B cell (primary cell): ENCODE data around the gene CDH18. TPM values are rescaled to one million over a fixed set of nuclear protein-coding genes. Genes with fewer than 3 reads are reported as not detected.

Experiments used
- ATAC-seq: fragments of 200-7000 bp; cut with Tn5 transposase; one replicate; pipeline ENCODE4 v1.10.0; 2021; ENCODE audit warnings: low read depth, mild to moderate bottlenecking, moderate number of reproducible peaks, moderate library complexity
- CTCF ChIA-PET: fragments of 350-600 bp; sonication (Branson Sonifier 250); formaldehyde crosslinking; loops from one replicate; lab custom pipeline; 2021; ENCODE audit warnings: antibody characterized with exemption, inconsistent platforms; lab: Charles Lee
- POLR2A ChIA-PET: fragments of 350-600 bp; sonication (Branson Sonifier 250); formaldehyde crosslinking; loops from one replicate; lab custom pipeline; 2021; ENCODE audit warnings: antibody characterized with exemption; lab: Charles Lee
- DNase-seq: peaks from one replicate; pipeline ENCODE4 v3.0.0; 2013
- H2AFZ ChIP-seq: 2 replicates; pipeline ENCODE4 v1.6.1; 2012; ENCODE audit warnings: mild to moderate bottlenecking, low read depth, low read length; ENCODE audit not compliant: insufficient read depth, poor library complexity, severe bottlenecking
- H3K27ac ChIP-seq, 2 donors: 1 replicate in 1 of 2; 2 replicates in 1 of 2; pipeline ENCODE4 v1.5.1; 2012 to 2013; ENCODE audit warnings: low read length in 2 of 2, mild to moderate bottlenecking in 2 of 2, moderate library complexity in 1 of 2
- H3K27me3 ChIP-seq, 4 experiments: fragments of 200-600 bp in 1 of 4; sonication (generic) in 1 of 4; replicated peaks in 1 of 4; 1 replicate in 2 of 4; 2 replicates in 2 of 4; pipeline versions ENCODE4 v1.6.1 to v1.7.0; 2013 to 2016; ENCODE audit warnings: low read length in 3 of 4, mild to moderate bottlenecking in 2 of 4, mixed read lengths in 1 of 4, moderate library complexity in 1 of 4; ENCODE audit not compliant: insufficient read depth in 4 of 4, control insufficient read depth in 3 of 4; ENCODE audit errors: control extremely low read depth in 1 of 4
- H3K36me3 ChIP-seq, 2 experiments: replicated peaks in 1 of 2; 1 replicate in 1 of 2; 2 replicates in 1 of 2; pipeline versions ENCODE4 v1.6.1 to v1.7.1; 2013; ENCODE audit warnings: low read length in 1 of 2; ENCODE audit not compliant: insufficient read depth in 2 of 2, control insufficient read depth in 1 of 2; ENCODE audit errors: control extremely low read depth in 1 of 2, extremely low read depth in 1 of 2
- H3K4me1 ChIP-seq, 2 donors: fragments of 200-600 bp in 1 of 2; sonication (generic) in 1 of 2; 1 replicate in 1 of 2; 2 replicates in 1 of 2; pipeline versions ENCODE4 v1.5.1 to v1.6.1; 2013 to 2017; ENCODE audit warnings: low read length in 2 of 2; ENCODE audit not compliant: control insufficient read depth in 2 of 2, insufficient read depth in 2 of 2
- H3K4me2 ChIP-seq: replicated peaks from 2 replicates; pipeline ENCODE3; 2012; ENCODE audit warnings: mild to moderate bottlenecking, low read depth, low read length; ENCODE audit not compliant: poor library complexity, severe bottlenecking
- H3K4me3 ChIP-seq, 5 experiments: fragments of 200-600 bp in 1 of 5; sonication (generic) in 1 of 5; 1 replicate in 3 of 5; 2 replicates in 2 of 5; pipeline versions ENCODE4 v1.5.1 to v1.7.0; 2011 to 2016; ENCODE audit warnings: low read length in 4 of 5, mild to moderate bottlenecking in 4 of 5, low read depth in 2 of 5, control low read depth in 1 of 5, moderate library complexity in 1 of 5; ENCODE audit not compliant: insufficient read depth in 1 of 5; ENCODE audit errors: control extremely low read depth in 1 of 5, extremely low read depth in 1 of 5
- H3K79me2 ChIP-seq: fragments of 200-600 bp; sonication (generic); one replicate; pipeline ENCODE4 v1.6.0; 2016; ENCODE audit warnings: low read length; ENCODE audit not compliant: control insufficient read depth, insufficient read depth
- H3K9ac ChIP-seq: fragments of 200-600 bp; sonication (generic); 2 replicates; pipeline ENCODE4 v1.6.1; 2017; ENCODE audit warnings: mild to moderate bottlenecking, low read length, moderate library complexity
- H3K9me3 ChIP-seq, 3 donors: one replicate each; pipeline versions ENCODE4 v1.6.1 to v1.7.1; 2013; ENCODE audit warnings: low read length in 2 of 3; ENCODE audit not compliant: control insufficient read depth in 2 of 3, insufficient read depth in 1 of 3; ENCODE audit errors: control extremely low read depth in 1 of 3
- H4K20me1 ChIP-seq: 2 replicates; pipeline ENCODE4 v1.6.0; 2012; ENCODE audit warnings: mild to moderate bottlenecking, low read length; ENCODE audit not compliant: insufficient read depth, control insufficient read depth, poor library complexity, severe bottlenecking
- H3K27ac Mint-ChIP-seq: one replicate; pipeline ENCODE4 v1.8.0; 2021; ENCODE audit warnings: mixed read lengths
- H3K27me3 Mint-ChIP-seq: one replicate; pipeline ENCODE4 v1.8.0; 2021; ENCODE audit warnings: mixed read lengths
- H3K4me1 Mint-ChIP-seq: one replicate; pipeline ENCODE4 v1.8.0; 2021; ENCODE audit warnings: mixed read lengths
- H3K4me3 Mint-ChIP-seq: one replicate; pipeline ENCODE4 v1.8.0; 2021; ENCODE audit warnings: mixed read lengths
- H3K9me3 Mint-ChIP-seq: one replicate; pipeline ENCODE4 v1.8.0; 2022; ENCODE audit warnings: mixed read lengths; ENCODE audit not compliant: insufficient read depth
- EZH2 ChIP-seq: IDR thresholded peaks from 2 replicates; pipeline ENCODE4 v1.6.1; 2012; ENCODE audit warnings: borderline replicate concordance, low read depth, mild to moderate bottlenecking, moderate library complexity, low read length; ENCODE audit not compliant: insufficient read depth, poor library complexity, severe bottlenecking
- WGBS: methylation state at CpG from one replicate; pipeline ENCODE4 v1.1.5; 2013; ENCODE audit warnings: missing lambda C conversion rate; ENCODE audit not compliant: insufficient coverage; 5-methylcytosine and 5-hydroxymethylcytosine counted together
- intact Hi-C: fragments of 100-400 bp; cut with micrococcal nuclease; formaldehyde crosslinking; loops from one replicate; pipeline ENCODE4 v1.10.0; 2022
- polyA plus RNA-seq: library from polyadenylated mRNA; depleted of rRNA; stranded (reverse); fragments of >200 nt; gene quantifications from 2 replicates; pipeline ENCODE4 v1.2.3, GENCODE V29; 2012
- total RNA-seq, 2 donors: library from RNA; stranded (reverse); fragments of 120-200 nt in 1 of 2; gene quantifications; 1 replicate in 1 of 2; 2 replicates in 1 of 2; pipeline versions ENCODE4 v1.2.3 to v1.2.4, GENCODE V29; 2013 to 2022
- TF ChIP-seq, protein P1 (sequence below): fragments of 200-600 bp; IDR thresholded peaks from one replicate; pipeline ENCODE4 v1.8.0; 2022; ENCODE audit warnings: antibody characterized with exemption, mild to moderate bottlenecking

The CDH18 gene
- total and polyA plus RNA-seq, 2 donors (not counting 1 experiment from before 2014, with no cell fraction given), result not detected

DNA sequence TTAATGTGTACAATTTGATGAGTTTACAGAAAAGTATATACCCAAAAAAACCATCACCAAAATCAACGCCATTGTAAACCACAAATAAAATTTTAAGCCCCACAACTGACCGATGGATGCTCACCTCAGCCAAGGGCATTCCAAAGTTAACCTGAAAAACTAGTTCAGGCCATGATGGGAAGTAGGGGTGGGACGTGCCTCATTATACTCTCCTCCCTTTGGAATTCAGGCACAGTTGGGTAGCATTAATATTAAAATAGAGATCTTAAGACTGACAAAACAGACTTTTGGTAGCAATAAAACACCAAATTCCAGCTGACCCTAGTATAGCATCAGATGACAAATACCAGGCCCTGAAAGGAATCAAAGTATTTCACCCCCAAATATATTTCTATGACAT lies 129.0 kb downstream of the CDH18 start:
- Histone ChIP-seq H3K27ac (no peak overlapping the region), H3K9me3 (peaks cover 0 to 2% (median 0%) of the 10 kb centered on the region in 3 donors), H3K4me1 (no peaks in the 10 kb centered on the region), H4K20me1 (no peaks in the 10 kb centered on the region), H2AFZ (no peak overlapping the region), H3K4me2 (no peak overlapping the region), H3K79me2 (no peaks in the 10 kb centered on the region), H3K4me3 (no peak overlapping the region), H3K36me3 (no peaks in the 10 kb centered on the region), H3K9ac (no peak overlapping the region), H3K27me3 (no peaks in the 10 kb centered on the region)
- intact Hi-C loops, result no loop called here
- no peak for DNase-seq
- no peak for ATAC-seq
- Mint-ChIP-seq H3K9me3 (peaks cover 7% of the 10 kb centered on the region), H3K27ac (no peak overlapping the region), H3K27me3 (no peaks in the 10 kb centered on the region), H3K4me1 (no peaks in the 10 kb centered on the region), H3K4me3 (no peak overlapping the region)
- TF ChIP-seq, protein P1, sequence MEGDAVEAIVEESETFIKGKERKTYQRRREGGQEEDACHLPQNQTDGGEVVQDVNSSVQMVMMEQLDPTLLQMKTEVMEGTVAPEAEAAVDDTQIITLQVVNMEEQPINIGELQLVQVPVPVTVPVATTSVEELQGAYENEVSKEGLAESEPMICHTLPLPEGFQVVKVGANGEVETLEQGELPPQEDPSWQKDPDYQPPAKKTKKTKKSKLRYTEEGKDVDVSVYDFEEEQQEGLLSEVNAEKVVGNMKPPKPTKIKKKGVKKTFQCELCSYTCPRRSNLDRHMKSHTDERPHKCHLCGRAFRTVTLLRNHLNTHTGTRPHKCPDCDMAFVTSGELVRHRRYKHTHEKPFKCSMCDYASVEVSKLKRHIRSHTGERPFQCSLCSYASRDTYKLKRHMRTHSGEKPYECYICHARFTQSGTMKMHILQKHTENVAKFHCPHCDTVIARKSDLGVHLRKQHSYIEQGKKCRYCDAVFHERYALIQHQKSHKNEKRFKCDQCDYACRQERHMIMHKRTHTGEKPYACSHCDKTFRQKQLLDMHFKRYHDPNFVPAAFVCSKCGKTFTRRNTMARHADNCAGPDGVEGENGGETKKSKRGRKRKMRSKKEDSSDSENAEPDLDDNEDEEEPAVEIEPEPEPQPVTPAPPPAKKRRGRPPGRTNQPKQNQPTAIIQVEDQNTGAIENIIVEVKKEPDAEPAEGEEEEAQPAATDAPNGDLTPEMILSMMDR, result no peak
- ChIA-PET POLR2A (no interaction called here), CTCF (no interaction called here)
- WGBS, result no CpG with 5 or more reads among the region's 3 CpGs

DNA sequence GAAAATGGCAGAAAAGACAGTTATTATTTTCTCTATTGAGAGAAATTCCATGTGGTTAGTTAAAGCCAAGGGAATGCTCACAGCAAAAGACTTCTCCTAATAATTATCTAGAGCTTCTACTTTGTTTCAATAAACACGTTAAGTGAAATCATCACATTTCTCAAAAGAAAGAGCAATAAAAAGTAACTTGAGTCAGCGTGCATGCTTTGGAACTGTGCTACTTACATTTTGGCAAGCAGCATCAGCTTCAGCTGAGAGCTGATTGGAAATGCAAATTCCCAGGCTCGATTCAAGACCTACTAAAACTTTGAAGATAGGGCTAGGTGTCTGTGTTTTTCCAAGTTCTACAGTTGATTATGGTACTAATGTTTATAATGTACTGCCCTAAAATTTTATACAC lies 132.1 kb downstream of the CDH18 start:
- Histone ChIP-seq H3K4me3 (no peak overlapping the region), H3K27me3 (no peaks in the 10 kb centered on the region), H3K4me1 (no peaks in the 10 kb centered on the region), H3K9ac (no peak overlapping the region), H3K79me2 (no peaks in the 10 kb centered on the region), H3K36me3 (no peaks in the 10 kb centered on the region), H4K20me1 (no peaks in the 10 kb centered on the region), H2AFZ (no peak overlapping the region), H3K4me2 (no peak overlapping the region), H3K27ac (no peak overlapping the region), H3K9me3 (no peaks in the 10 kb centered on the region)
- ChIA-PET CTCF (no interaction called here), POLR2A (no interaction called here)
- H3K4me1 Mint-ChIP-seq, result no peaks in the 10 kb centered on the region
- WGBS, result 100% methylated on average over 1 of the region's 3 CpGs
- intact Hi-C loops, result no loop called here
- TF ChIP-seq, protein P1, result no peak
- TF ChIP-seq EZH2, result no peak
- no peaks in the 10 kb centered on the region for H3K9me3 Mint-ChIP-seq
- H3K27me3 Mint-ChIP-seq, result no peaks in the 10 kb centered on the region
- H3K4me3 Mint-ChIP-seq, result no peak overlapping the region
- ATAC-seq (no peak), DNase-seq (no peak)
- H3K27ac Mint-ChIP-seq, result no peak overlapping the region
